Retina (tissue), 1 donor: Measurements from ENCODE around the gene ACR.
"Not testable (repeated sequence)": the region's sequence is repeated elsewhere in the genome, so short reads cannot be mapped to it uniquely, and the experiment has no call there.

Experiments
- DNase-seq: peaks from one replicate; pipeline ENCODE4 v3.0.0-alpha.2; 2016

Gene ACR

DNA sequence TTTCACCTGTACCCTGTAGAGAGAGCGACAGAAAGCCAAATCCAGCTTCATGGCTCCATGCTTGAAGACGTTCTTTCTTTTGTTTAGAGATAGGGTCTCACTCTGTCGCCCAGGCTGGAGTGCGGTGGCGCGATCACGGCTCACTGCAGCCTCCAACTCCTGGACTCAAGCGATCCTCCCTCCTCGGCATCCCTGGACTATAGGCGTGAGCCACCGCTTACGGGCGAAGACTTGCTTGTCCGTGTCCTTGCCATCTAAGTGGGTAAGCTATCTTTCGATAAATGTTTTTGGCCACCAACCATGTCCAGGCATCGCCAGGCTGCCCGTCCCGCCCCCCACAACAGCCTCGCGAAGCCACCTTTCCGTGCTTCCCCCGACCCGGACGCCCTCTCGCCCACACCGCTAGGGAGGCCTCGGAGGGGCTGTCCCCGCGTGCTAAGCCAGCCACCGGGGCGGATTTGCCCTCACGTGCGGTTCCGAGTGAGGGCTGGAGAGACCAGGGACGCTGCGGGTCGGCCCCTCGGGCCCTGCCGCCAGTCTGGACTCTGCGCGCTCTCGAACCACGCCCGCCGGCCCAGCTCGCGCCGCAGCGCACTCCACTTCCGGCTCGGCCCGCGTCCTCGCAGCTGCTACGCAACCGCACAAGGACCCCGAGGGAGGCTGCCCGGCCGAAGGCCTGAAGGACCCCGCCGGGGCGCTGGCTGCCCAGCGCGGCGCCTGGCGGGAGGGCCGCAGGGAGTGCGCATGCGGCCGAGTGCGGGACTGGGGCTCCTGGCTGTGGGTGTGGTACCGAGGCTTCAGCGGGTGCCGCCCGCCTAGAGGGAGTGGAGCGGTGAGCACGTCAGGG lies 45.3 kb downstream of the ACR start, which contains the start of gene RABL2B:
RABL2B (minus strand) TSS at position 604 of the 847 bp plus-strand sequence. CDS start 1,342 bp downstream, outside the sequence.
- DNase-seq: peak; percentile 97

DNA sequence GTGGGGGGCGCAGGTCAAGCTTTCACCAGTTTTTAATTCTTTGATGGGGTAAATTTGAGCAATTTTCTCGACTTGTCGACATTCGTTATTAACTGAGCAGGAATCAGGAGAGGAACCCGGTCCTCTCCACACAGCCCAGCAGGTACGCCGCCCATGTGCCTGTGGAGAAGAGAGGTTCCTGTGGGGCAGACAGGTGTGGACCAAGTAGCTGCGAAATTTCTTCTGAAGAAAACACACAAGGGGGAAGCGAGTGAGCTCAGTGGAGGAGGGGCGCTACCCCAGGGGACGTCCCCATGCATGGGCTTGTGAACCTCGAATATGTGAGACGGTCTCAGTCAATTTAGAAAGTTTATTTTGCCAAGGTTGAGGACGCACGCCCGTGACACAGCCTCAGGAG lies 45.9 kb downstream of the ACR start:
- peak; percentile 19 for DNase-seq

DNA sequence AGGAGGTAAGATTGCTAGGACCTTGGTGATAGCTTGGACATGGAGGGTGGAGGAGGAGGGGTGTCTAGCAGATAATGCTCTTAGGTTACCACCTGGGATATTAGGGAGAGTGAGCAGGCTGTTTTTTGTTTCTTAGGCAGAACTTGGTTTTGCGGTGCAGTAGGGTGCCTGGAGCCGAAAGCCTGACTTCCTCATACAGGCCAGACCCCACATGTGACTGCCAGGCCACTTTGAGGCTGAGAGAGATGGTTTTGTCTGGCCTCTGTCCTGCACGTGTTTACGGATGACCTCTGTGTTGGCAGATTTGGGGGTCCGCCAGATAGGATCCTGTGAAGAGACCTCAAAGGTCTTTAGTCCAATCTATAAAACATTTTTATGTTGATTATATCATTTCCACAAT lies 47.3 kb downstream of the ACR start:
- not testable (repeated sequence) for DNase-seq

DNA sequence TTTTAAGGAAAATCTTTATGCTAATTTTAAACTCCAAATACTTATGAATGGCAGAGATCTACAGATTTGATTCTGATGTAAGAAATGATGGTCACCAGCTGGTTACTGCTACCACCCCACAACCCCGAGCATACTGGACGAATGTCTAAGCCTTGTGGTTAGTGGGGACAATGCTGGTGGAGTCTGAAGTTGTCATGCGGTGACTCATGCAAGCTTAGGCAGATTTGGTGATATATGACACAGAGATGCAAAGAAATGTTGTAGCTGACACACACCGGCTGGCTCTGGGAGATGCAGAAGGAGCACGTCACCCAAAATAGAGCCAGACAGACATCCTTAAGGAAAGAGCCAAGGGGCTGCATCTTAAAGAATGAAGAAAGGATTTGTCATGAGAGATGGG lies 48.9 kb downstream of the ACR start:
- DNase-seq: not testable (repeated sequence)
